ENCODE data around the gene PMM1.

DNA sequence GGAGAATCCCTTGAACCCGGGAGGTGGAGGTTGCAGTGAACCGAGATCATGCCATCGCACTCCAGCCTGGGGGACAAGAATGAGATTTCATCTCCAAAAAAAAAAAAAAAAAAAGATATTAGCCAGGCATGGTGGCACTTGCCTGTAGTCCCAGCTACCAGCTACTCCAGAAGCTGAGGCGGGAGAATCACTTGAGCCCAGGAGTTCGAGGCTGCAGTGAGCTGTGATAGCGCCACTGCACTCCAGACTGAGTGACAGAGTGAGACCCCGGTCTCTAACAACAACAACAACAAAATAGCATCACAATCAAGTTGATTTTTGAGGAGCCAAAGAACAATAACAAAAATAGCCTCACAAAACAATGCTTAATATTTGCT, 2.3 kb downstream of the PMM1 start:
- TF ChIP-seq POLR2A (IDR thresholded peaks at IDR 0.05): no peak
- TF ChIP-seq, protein P1, sequence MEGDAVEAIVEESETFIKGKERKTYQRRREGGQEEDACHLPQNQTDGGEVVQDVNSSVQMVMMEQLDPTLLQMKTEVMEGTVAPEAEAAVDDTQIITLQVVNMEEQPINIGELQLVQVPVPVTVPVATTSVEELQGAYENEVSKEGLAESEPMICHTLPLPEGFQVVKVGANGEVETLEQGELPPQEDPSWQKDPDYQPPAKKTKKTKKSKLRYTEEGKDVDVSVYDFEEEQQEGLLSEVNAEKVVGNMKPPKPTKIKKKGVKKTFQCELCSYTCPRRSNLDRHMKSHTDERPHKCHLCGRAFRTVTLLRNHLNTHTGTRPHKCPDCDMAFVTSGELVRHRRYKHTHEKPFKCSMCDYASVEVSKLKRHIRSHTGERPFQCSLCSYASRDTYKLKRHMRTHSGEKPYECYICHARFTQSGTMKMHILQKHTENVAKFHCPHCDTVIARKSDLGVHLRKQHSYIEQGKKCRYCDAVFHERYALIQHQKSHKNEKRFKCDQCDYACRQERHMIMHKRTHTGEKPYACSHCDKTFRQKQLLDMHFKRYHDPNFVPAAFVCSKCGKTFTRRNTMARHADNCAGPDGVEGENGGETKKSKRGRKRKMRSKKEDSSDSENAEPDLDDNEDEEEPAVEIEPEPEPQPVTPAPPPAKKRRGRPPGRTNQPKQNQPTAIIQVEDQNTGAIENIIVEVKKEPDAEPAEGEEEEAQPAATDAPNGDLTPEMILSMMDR (IDR thresholded peaks at IDR 0.05): no peak

Measured in adrenal gland (tissue), 5 donors.